Natural killer cell (primary cell): ENCODE results near the gene SSC5D. TPM values are rescaled to one million over a fixed set of nuclear protein-coding genes. Genes with fewer than 3 reads are reported as not detected.

Source experiments
- ATAC-seq, 3 donors: fragments of 150-1000 bp in 2 of 3; fragments of 200-7000 bp in 1 of 3; cut with Tn5 transposase; 1 replicate in 1 of 3; 2 replicates in 2 of 3; pipeline ENCODE4 v1.10.0; 2021; ENCODE audit warnings: mild to moderate bottlenecking in 2 of 3, moderate library complexity in 2 of 3
- DNase-seq, 2 donors: peaks; one replicate each; pipeline versions ENCODE4 v3.0.0 to v3.0.0-alpha.2; 2013 to 2021; ENCODE audit warnings: mixed read lengths in 1 of 2
- H3K27ac ChIP-seq: one replicate; pipeline ENCODE4 v1.5.1; 2013; ENCODE audit warnings: mild to moderate bottlenecking, low read length
- H3K27me3 ChIP-seq: one replicate; pipeline ENCODE4 v1.6.1; 2013; ENCODE audit warnings: low read length; ENCODE audit not compliant: control insufficient read depth, insufficient read depth
- H3K36me3 ChIP-seq: one replicate; pipeline ENCODE4 v1.6.1; 2013; ENCODE audit warnings: low read length; ENCODE audit not compliant: control insufficient read depth, insufficient read depth
- H3K4me1 ChIP-seq: one replicate; pipeline ENCODE4 v1.6.1; 2013; ENCODE audit warnings: low read length; ENCODE audit not compliant: control insufficient read depth, insufficient read depth
- H3K4me3 ChIP-seq: one replicate; pipeline ENCODE4 v1.5.1; 2013; ENCODE audit warnings: low read length
- H3K9me3 ChIP-seq: one replicate; pipeline ENCODE4 v1.6.1; 2013; ENCODE audit warnings: low read length; ENCODE audit not compliant: control insufficient read depth, insufficient read depth
- H3K27ac Mint-ChIP-seq, 2 donors: one replicate each; pipeline ENCODE4 v1.8.0; 2022; ENCODE audit warnings: mild to moderate bottlenecking in 2 of 2, mixed read lengths in 2 of 2, moderate library complexity in 1 of 2
- H3K27me3 Mint-ChIP-seq, 2 donors: one replicate each; pipeline ENCODE4 v1.8.0; 2022; ENCODE audit warnings: low read depth in 2 of 2, mixed read lengths in 2 of 2
- H3K36me3 Mint-ChIP-seq: one replicate; pipeline ENCODE4 v1.8.0; 2022; ENCODE audit warnings: mixed read lengths
- H3K4me1 Mint-ChIP-seq, 2 donors: one replicate each; pipeline ENCODE4 v1.8.0; 2022; ENCODE audit warnings: mixed read lengths in 2 of 2
- H3K4me3 Mint-ChIP-seq: one replicate; pipeline ENCODE4 v1.8.0; 2022; ENCODE audit warnings: mild to moderate bottlenecking, moderate library complexity, mixed read lengths
- H3K9me3 Mint-ChIP-seq, 2 donors: one replicate each; pipeline ENCODE4 v1.8.0; 2022; ENCODE audit warnings: mixed read lengths in 2 of 2
- WGBS: methylation state at CpG from one replicate; pipeline ENCODE4 v1.1.7; 2013; ENCODE audit warnings: missing lambda C conversion rate; ENCODE audit not compliant: insufficient coverage; 5-methylcytosine and 5-hydroxymethylcytosine counted together
- intact Hi-C: fragments of 100-400 bp; cut with micrococcal nuclease; formaldehyde crosslinking; loops from one replicate; pipeline ENCODE4 v1.14.2; 2022
- total RNA-seq, 4 donors: library from RNA; stranded (reverse); fragments of 120-200 nt in 1 of 4; gene quantifications; one replicate each; pipeline versions ENCODE4 v1.2.3 to v1.2.4, GENCODE V29; 2013 to 2022
- TF ChIP-seq, protein P1 (sequence below): fragments of 200-600 bp; IDR thresholded peaks from one replicate; pipeline ENCODE4 v1.8.0; 2022; ENCODE audit warnings: antibody characterized with exemption

The SSC5D gene
- total RNA-seq, 3 donors from 2014 or later (not counting 1 experiment from before 2014, with no cell fraction given): 0.11 to 0.68 (median 0.58) TPM

- Mint-ChIP-seq H3K36me3 (no peaks in the 10 kb centered on the region), H3K4me3 (no peak overlapping the region), H3K27me3 (peaks cover 8 to 26% of the 10 kb centered on the region in 2 donors), H3K27ac (peak overlapping the region in 1 of 2 donors; percentile 82), H3K9me3 (no peaks in the 10 kb centered on the region), H3K4me1 (peaks cover 0 to 17% of the 10 kb centered on the region in 2 donors)
- Histone ChIP-seq H3K27ac (no peak overlapping the region), H3K36me3 (no peaks in the 10 kb centered on the region), H3K9me3 (no peaks in the 10 kb centered on the region), H3K4me1 (peaks cover 12% of the 10 kb centered on the region), H3K27me3 (peaks cover 25% of the 10 kb centered on the region), H3K4me3 (no peak overlapping the region)
- peak in 1 of 2 donors; percentile 57 for DNase-seq
- peak in 2 of 3 donors; percentile 49 to 58 for ATAC-seq
- 1% methylated on average over 77 of the region's 80 CpGs for WGBS
- TF ChIP-seq, protein P1, sequence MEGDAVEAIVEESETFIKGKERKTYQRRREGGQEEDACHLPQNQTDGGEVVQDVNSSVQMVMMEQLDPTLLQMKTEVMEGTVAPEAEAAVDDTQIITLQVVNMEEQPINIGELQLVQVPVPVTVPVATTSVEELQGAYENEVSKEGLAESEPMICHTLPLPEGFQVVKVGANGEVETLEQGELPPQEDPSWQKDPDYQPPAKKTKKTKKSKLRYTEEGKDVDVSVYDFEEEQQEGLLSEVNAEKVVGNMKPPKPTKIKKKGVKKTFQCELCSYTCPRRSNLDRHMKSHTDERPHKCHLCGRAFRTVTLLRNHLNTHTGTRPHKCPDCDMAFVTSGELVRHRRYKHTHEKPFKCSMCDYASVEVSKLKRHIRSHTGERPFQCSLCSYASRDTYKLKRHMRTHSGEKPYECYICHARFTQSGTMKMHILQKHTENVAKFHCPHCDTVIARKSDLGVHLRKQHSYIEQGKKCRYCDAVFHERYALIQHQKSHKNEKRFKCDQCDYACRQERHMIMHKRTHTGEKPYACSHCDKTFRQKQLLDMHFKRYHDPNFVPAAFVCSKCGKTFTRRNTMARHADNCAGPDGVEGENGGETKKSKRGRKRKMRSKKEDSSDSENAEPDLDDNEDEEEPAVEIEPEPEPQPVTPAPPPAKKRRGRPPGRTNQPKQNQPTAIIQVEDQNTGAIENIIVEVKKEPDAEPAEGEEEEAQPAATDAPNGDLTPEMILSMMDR: no peak
- intact Hi-C loops: no loop called here
These were observed 36.9 kb upstream of the SSC5D start for GRCh38 chr19:55451163-55451964.

DNA sequence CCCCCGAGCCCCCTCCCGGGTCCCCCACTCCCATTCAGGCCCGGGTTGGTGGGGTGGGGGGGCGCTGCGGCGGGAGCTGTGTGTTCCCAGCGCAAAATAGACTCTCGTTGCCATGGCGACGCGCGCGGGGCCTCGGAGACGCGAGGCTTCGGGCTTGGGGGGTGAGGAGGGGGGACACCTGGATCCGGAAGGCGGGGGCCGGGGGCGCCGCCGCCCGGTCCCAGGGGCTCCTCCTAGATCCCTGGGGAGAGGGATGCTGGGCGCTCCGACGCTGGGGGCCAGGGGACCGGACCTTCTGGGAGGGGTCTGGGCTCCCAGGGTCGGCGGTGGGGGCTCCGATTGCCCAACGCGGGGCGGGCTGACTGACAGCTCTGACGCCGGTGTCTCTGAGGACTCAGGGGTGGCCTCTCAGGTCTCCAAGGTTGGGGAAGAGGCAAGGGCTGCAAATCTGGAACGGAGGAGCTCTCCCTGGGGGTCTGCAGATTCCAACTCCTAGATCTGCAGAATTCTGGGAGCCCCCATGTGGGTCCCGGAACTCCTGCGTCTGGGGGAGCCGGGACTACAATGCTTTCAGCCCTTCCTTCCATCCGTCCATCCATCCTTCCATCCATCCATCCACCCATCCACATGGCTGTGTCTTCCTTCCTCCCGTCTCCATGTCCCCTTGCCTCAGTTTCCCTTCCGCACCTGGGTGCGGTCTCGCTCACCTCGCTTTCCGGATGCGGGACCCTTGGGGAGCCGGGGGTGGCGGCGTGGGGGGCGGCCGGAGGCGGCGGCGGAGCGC lies 36.1 kb upstream of the SSC5D start:
- Mint-ChIP-seq H3K36me3 (no peaks in the 10 kb centered on the region), H3K27me3 (peaks cover 8 to 26% of the 10 kb centered on the region in 2 donors), H3K9me3 (no peaks in the 10 kb centered on the region), H3K4me3 (no peak overlapping the region), H3K4me1 (peaks cover 0 to 17% of the 10 kb centered on the region in 2 donors), H3K27ac (peak overlapping the region in 1 of 2 donors; percentile 70)
- DNase-seq (peak in 1 of 2 donors; percentile 65), ATAC-seq (peak in 1 of 3 donors; percentile 28)
- H3K27me3 ChIP-seq: peaks cover 23% of the 10 kb centered on the region
- H3K27ac ChIP-seq: no peak overlapping the region
- H3K4me3 ChIP-seq: no peak overlapping the region
- no peaks in the 10 kb centered on the region for H3K9me3 ChIP-seq
- TF ChIP-seq, protein P1: no peak
- intact Hi-C loops: no loop called here
- H3K36me3 ChIP-seq: no peaks in the 10 kb centered on the region
- peaks cover 12% of the 10 kb centered on the region for H3K4me1 ChIP-seq
- WGBS: 3% methylated on average over 54 of the region's 57 CpGs

DNA sequence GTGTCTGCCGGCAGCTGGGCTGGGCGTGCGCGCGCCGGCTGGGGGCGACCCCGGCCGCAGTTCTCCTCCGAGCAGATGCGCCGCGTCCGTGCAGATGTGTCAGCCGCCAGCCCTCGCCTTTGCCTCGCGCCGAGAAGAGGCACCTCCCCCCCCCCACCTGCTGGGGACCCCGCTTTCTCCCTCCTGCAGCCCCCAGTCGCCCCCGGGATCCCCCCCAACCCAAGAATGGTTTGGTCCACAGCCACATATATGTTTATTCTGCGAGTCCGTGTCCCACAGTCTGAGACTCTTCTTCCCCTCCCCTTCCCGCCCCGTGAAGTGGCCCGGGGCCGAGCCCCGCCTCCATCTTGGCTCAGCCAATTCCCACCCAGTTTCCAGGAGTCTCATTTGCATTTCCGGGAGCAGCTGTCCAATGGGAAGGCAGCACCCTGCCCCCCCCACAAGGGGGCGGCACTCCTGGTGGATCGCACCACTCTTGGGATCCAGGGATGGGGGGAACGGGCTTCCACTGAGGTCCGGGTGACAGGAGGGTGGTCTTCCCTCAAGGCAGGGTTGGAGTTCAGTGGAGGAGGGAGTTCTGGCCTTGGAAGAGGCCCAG lies 35.4 kb upstream of the SSC5D start:
- no peaks in the 10 kb centered on the region for H3K9me3 ChIP-seq
- no peak overlapping the region for H3K27ac ChIP-seq
- H3K27me3 ChIP-seq: peaks cover 23% of the 10 kb centered on the region
- no peak overlapping the region for H3K4me3 ChIP-seq
- WGBS: 29% methylated on average over 32 of the region's 34 CpGs
- H3K36me3 ChIP-seq: no peaks in the 10 kb centered on the region
- Mint-ChIP-seq H3K4me1 (peaks cover 0 to 17% of the 10 kb centered on the region in 2 donors), H3K36me3 (no peaks in the 10 kb centered on the region), H3K9me3 (no peaks in the 10 kb centered on the region), H3K27ac (no peak overlapping the region), H3K27me3 (peaks cover 8 to 26% of the 10 kb centered on the region in 2 donors), H3K4me3 (peak overlapping the region; percentile 9)
- DNase-seq (peak in 1 of 2 donors; percentile 66), ATAC-seq (peak; percentile 52 to 71 (median 53))
- intact Hi-C loops: no loop called here
- TF ChIP-seq, protein P1: no peak
- H3K4me1 ChIP-seq: peaks cover 12% of the 10 kb centered on the region
